ENCODE data around the gene IL1R1.

- no peak for TF ChIP-seq POLR2A (IDR thresholded peaks at IDR 0.05; ENCODE audit: extremely low read depth, insufficient read length)
- no peak for TF ChIP-seq CTCF (IDR thresholded peaks at IDR 0.05; ENCODE audit: low read depth, low read length)
- no peak for TF ChIP-seq MYC (IDR thresholded peaks at IDR 0.05; ENCODE audit: low read depth, low read length)
- TF ChIP-seq, protein P1, sequence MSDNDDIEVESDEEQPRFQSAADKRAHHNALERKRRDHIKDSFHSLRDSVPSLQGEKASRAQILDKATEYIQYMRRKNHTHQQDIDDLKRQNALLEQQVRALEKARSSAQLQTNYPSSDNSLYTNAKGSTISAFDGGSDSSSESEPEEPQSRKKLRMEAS (IDR thresholded peaks at IDR 0.05; ENCODE audit: low read depth, low read length) = no peak
These were observed 41.3 kb upstream of the IL1R1 start for GRCh38 chr2:102101097-102101848.
